GM12891 (cell line): ENCODE measurements around the gene LIAS.
"Not testable (repeated sequence)": the region's sequence is repeated elsewhere in the genome, so short reads cannot be mapped to it uniquely, and the experiment has no call there.

Experiments used
- PAX5 ChIP-seq: IDR thresholded peaks from 2 replicates; pipeline ENCODE4 v1.6.1; 2011; ENCODE audit warnings: low read length, moderate library complexity, mild to moderate bottlenecking; ENCODE audit not compliant: insufficient read depth, severe bottlenecking
- POLR2A ChIP-seq: IDR thresholded peaks from 2 replicates; pipeline ENCODE4 v1.6.1; 2011; ENCODE audit warnings: low read depth, low read length, control low read depth
- POLR2AphosphoS5 ChIP-seq: IDR thresholded peaks from 2 replicates; pipeline ENCODE4 v1.6.1; 2011; ENCODE audit warnings: low read depth, low read length, control low read depth
- SPI1 ChIP-seq: IDR thresholded peaks from 2 replicates; pipeline ENCODE4 v1.6.1; 2011; ENCODE audit warnings: low read depth, low read length, control low read depth
- TAF1 ChIP-seq: IDR thresholded peaks from 2 replicates; pipeline ENCODE4 v1.6.1; 2011; ENCODE audit warnings: low read depth, low read length, control low read depth

DNA sequence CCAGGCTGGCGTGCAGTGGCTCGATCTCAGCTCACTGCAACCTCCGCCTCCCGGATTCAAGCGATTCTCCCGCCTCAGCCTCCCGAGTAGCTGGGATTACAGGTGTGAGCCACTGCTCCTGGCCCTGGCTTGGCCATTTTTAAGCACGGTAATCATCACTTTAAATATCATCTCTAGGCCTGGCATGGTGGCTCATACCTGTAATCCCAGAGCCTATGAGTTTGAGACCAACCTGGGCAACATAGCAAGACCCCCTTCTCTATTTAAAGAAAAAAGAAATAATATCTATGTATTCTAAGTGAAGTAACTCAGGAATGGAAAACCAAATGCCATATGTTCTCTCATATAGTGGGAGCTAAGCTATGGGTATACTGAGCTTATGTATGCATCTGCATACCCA is 47.3 kb upstream of the LIAS start:
- not testable (repeated sequence) for TF ChIP-seq POLR2A, POLR2AphosphoS5, TAF1, PAX5, SPI1
